H1 (cell line): ENCODE data around the gene OSBPL9. TPM values are rescaled to one million over a fixed set of nuclear protein-coding genes. Genes with fewer than 3 reads are reported as not detected.
A peak's percentile ranks its signal among the peaks of the same experiment; 100 is the strongest.

Experiments used
- CTCF ChIA-PET: fragments of 300-600 bp; sonication (Branson Sonifier 250); formaldehyde crosslinking; loops from one replicate; lab custom pipeline; 2021; ENCODE audit not compliant: partially characterized antibody; lab: Charles Lee
- POLR2A ChIA-PET: fragments of 300-600 bp; sonication (Branson Sonifier 250); formaldehyde crosslinking; loops from one replicate; lab custom pipeline; 2021; ENCODE audit warnings: inconsistent platforms; ENCODE audit not compliant: partially characterized antibody; lab: Charles Lee
- DNase-seq, 2 experiments: peaks; one replicate each; pipeline versions ENCODE4 v3.0.0 to v3.0.0-alpha.2; 2010 to 2022; ENCODE audit warnings: low spot score in 2 of 2, low read depth in 1 of 2, mixed read lengths in 1 of 2
- FAIRE-seq: peaks from 2 replicates; lab custom pipeline; 2011; peaks lifted over from hg19 to GRCh38; lab: Jason Lieb, UNC
- H2AFZ ChIP-seq: 2 replicates; pipeline ENCODE4 v1.8.1; 2012; ENCODE audit warnings: low read length, inconsistent platforms
- H2AK5ac ChIP-seq: 2 replicates; pipeline ENCODE4 v1.6.1; 2013; ENCODE audit warnings: low read depth, low read length
- H2BK120ac ChIP-seq: replicated peaks from 2 replicates; pipeline ENCODE3; 2013; ENCODE audit warnings: low read depth, low read length, inconsistent platforms
- H2BK12ac ChIP-seq: 2 replicates; pipeline ENCODE4 v1.6.1; 2013; ENCODE audit warnings: low read depth, low read length
- H2BK15ac ChIP-seq: 2 replicates; pipeline ENCODE4 v1.6.1; 2013; ENCODE audit warnings: low read length
- H2BK20ac ChIP-seq: 2 replicates; pipeline ENCODE4 v1.6.1; 2013; ENCODE audit warnings: low read length
- H2BK5ac ChIP-seq: 2 replicates; pipeline ENCODE4 v1.6.1; 2013; ENCODE audit warnings: low read depth, low read length
- H3K14ac ChIP-seq: 2 replicates; pipeline ENCODE4 v1.6.1; 2013; ENCODE audit warnings: inconsistent platforms; ENCODE audit not compliant: insufficient read length
- H3K18ac ChIP-seq: 2 replicates; pipeline ENCODE4 v1.6.1; 2013; ENCODE audit warnings: low read length; ENCODE audit errors: extremely low read depth
- H3K23ac ChIP-seq: 2 replicates; pipeline ENCODE4 v1.6.1; 2013; ENCODE audit warnings: inconsistent platforms; ENCODE audit not compliant: insufficient read length
- H3K23me2 ChIP-seq: 2 replicates; pipeline ENCODE4 v1.6.1; 2013; ENCODE audit warnings: low read depth, low read length
- H3K27ac ChIP-seq: 2 replicates; pipeline ENCODE4 v1.6.1; 2011; ENCODE audit warnings: low read depth, low read length, inconsistent platforms
- H3K27me3 ChIP-seq, 4 experiments: replicated peaks in 1 of 4; 1 replicate in 1 of 4; 2 replicates in 3 of 4; pipeline versions ENCODE4 v1.6.1 to v1.8.1; 2011 to 2013; ENCODE audit warnings: low read length in 3 of 4, mild to moderate bottlenecking in 3 of 4, inconsistent platforms in 2 of 4, mixed read lengths in 2 of 4, moderate library complexity in 1 of 4; ENCODE audit not compliant: control insufficient read depth in 3 of 4, insufficient read depth in 3 of 4; ENCODE audit errors: extremely low read depth in 1 of 4
- H3K36me3 ChIP-seq, 4 experiments: 2 replicates each; pipeline versions ENCODE4 v1.6.1 to v1.8.1; 2011 to 2013; ENCODE audit warnings: mild to moderate bottlenecking in 4 of 4, low read length in 3 of 4, moderate library complexity in 2 of 4, control low read depth in 1 of 4, inconsistent platforms in 1 of 4; ENCODE audit not compliant: insufficient read depth in 4 of 4, control insufficient read depth in 2 of 4
- H3K4ac ChIP-seq: replicated peaks from 2 replicates; pipeline ENCODE3; 2013; ENCODE audit warnings: low read length, low read depth, mixed read lengths, inconsistent platforms; ENCODE audit not compliant: insufficient read length
- H3K4me1 ChIP-seq, 4 experiments: replicated peaks in 1 of 4; 1 replicate in 1 of 4; 2 replicates in 3 of 4; pipeline versions ENCODE4 v1.6.1 to v1.8.1; 2011 to 2013; ENCODE audit warnings: low read length in 3 of 4, inconsistent platforms in 2 of 4, mixed read lengths in 1 of 4; ENCODE audit not compliant: insufficient read depth in 4 of 4, control insufficient read depth in 3 of 4
- H3K4me2 ChIP-seq, 2 experiments: 2 replicates each; pipeline versions ENCODE4 v1.6.1 to v1.8.1; 2011 to 2013; ENCODE audit warnings: low read depth in 2 of 2, low read length in 2 of 2, control low read depth in 1 of 2, inconsistent platforms in 1 of 2, mild to moderate bottlenecking in 1 of 2; ENCODE audit not compliant: insufficient read depth in 1 of 2
- H3K4me3 ChIP-seq, 4 experiments: fragments of 200-600, 300-600 bp in 1 of 4; sonication (generic), shearing (Covaris generic), sonication (Bioruptor Twin) in 1 of 4; 2 replicates each; pipeline versions ENCODE4 v1.5.1 to v1.8.1; 2011 to 2016; ENCODE audit warnings: low read length in 4 of 4, low read depth in 3 of 4, control low read depth in 2 of 4, inconsistent platforms in 2 of 4, mild to moderate bottlenecking in 2 of 4, mixed read lengths in 1 of 4, moderate library complexity in 1 of 4; ENCODE audit not compliant: insufficient read depth in 2 of 4; ENCODE audit errors: extremely low read depth in 1 of 4
- H3K56ac ChIP-seq: replicated peaks from 2 replicates; pipeline ENCODE3; 2013; ENCODE audit warnings: low read depth, mild to moderate bottlenecking, mixed read lengths, low read length, inconsistent platforms; ENCODE audit not compliant: insufficient read length
- H3K79me1 ChIP-seq: 2 replicates; pipeline ENCODE4 v1.6.1; 2013; ENCODE audit warnings: low read depth, low read length, control low read depth
- H3K79me2 ChIP-seq, 2 experiments: 2 replicates each; pipeline versions ENCODE4 v1.6.1 to v1.8.1; 2012 to 2013; ENCODE audit warnings: low read length in 2 of 2, mild to moderate bottlenecking in 2 of 2, inconsistent platforms in 1 of 2; ENCODE audit not compliant: insufficient read depth in 2 of 2, control insufficient read depth in 1 of 2
- H3K9ac ChIP-seq, 4 experiments: replicated peaks in 1 of 4; 1 replicate in 1 of 4; 2 replicates in 3 of 4; pipeline versions ENCODE4 v1.6.1 to v1.8.1; 2011 to 2013; ENCODE audit warnings: low read depth in 3 of 4, low read length in 3 of 4, control low read depth in 2 of 4, mild to moderate bottlenecking in 2 of 4, moderate library complexity in 2 of 4, inconsistent platforms in 1 of 4; ENCODE audit errors: extremely low read depth in 1 of 4
- H3K9me3 ChIP-seq, 2 experiments: 2 replicates each; pipeline versions ENCODE4 v1.6.1 to v1.8.1; 2012 to 2013; ENCODE audit warnings: mild to moderate bottlenecking in 2 of 2, moderate library complexity in 2 of 2, control low read depth in 1 of 2, inconsistent platforms in 1 of 2, low read depth in 1 of 2, low read length in 1 of 2, mixed read lengths in 1 of 2; ENCODE audit not compliant: insufficient read depth in 2 of 2
- H4K20me1 ChIP-seq, 2 experiments: replicated peaks in 1 of 2; 2 replicates each; pipeline versions ENCODE3 to v1.8.1; 2011 to 2013; ENCODE audit warnings: inconsistent platforms in 2 of 2, low read length in 2 of 2, mild to moderate bottlenecking in 1 of 2; ENCODE audit not compliant: insufficient read depth in 2 of 2, control insufficient read depth in 1 of 2
- H4K5ac ChIP-seq: 2 replicates; pipeline ENCODE4 v1.6.1; 2013; ENCODE audit warnings: low read length, low read depth, mixed read lengths, inconsistent platforms; ENCODE audit not compliant: insufficient read length
- H4K8ac ChIP-seq: 2 replicates; pipeline ENCODE4 v1.8.0; 2013; ENCODE audit warnings: mild to moderate bottlenecking, moderate library complexity, low read length, inconsistent platforms; ENCODE audit not compliant: insufficient read depth; ENCODE audit errors: extremely low read depth
- H4K91ac ChIP-seq: replicated peaks from 2 replicates; pipeline ENCODE3; 2013; ENCODE audit warnings: low read length, mixed read lengths, inconsistent platforms; ENCODE audit not compliant: insufficient read length
- SP1 ChIP-seq: IDR thresholded peaks from 2 replicates; pipeline ENCODE4 v1.6.1; 2011; ENCODE audit warnings: low read depth, low read length
- polyA plus RNA-seq, 7 experiments: library from polyadenylated mRNA; depleted of rRNA in 3 of 7; stranded (reverse) in 5 of 7; unstranded in 2 of 7; fragments of >200 nt in 5 of 7; fragments of 200-250 nt in 2 of 7; gene quantifications; 1 replicate in 5 of 7; 2 replicates in 1 of 7; 4 replicates in 1 of 7; pipeline versions ENCODE4 v1.2.1 to v1.2.3, GENCODE V29; 2011 to 2013; ENCODE audit warnings: missing spikeins in 2 of 7, mixed read lengths in 2 of 7
- total RNA-seq: library from RNA; stranded (reverse); fragmentation: NEBNext Ultra II Directional; extraction: Animal tissue kit (Norgen Biotek cat#: 25700); gene quantifications from 2 replicates; pipeline ENCODE4 v1.2.1, GENCODE V29; 2021
- TF ChIP-seq, protein P1 (sequence below), 3 experiments: IDR thresholded peaks; 1 replicate in 2 of 3; 2 replicates in 1 of 3; pipeline versions ENCODE4 v1.5.1 to v1.6.1; 2011; ENCODE audit warnings: low read length in 3 of 3, mild to moderate bottlenecking in 3 of 3, inconsistent platforms in 2 of 3, low read depth in 1 of 3, moderate library complexity in 1 of 3; ENCODE audit not compliant: insufficient read depth in 1 of 3; ENCODE audit errors: control extremely low read depth in 1 of 3

The OSBPL9 gene
- total and polyA plus RNA-seq, 2 of the 8 experiments (the other 6 are each of a cell fraction or from before 2014, with no cell fraction given): 58.2 to 71.6 TPM

- Histone ChIP-seq H3K4me2 (no peak overlapping the region), H3K9me3 (no peaks in the 10 kb centered on the region), H2BK5ac (no peak overlapping the region), H2BK120ac (no peak overlapping the region), H3K4ac (no peak overlapping the region), H2BK12ac (no peak overlapping the region), H3K4me3 (no peak overlapping the region), H3K36me3 (peaks cover 0 to 8% (median 3%) of the 10 kb centered on the region in 4 experiments; a peak in 3 of 8 replicates), H3K23ac (no peak overlapping the region), H2BK20ac (no peak overlapping the region), H2AK5ac (no peak overlapping the region), H3K18ac (no peak overlapping the region), H2BK15ac (no peak overlapping the region), H3K27me3 (no peaks in the 10 kb centered on the region), H2AFZ (no peak overlapping the region), H3K4me1 (no peaks in the 10 kb centered on the region), H4K5ac (no peak overlapping the region), H3K27ac (no peak overlapping the region), H4K20me1 (no peaks in the 10 kb centered on the region), H4K91ac (no peak overlapping the region), H3K56ac (no peak overlapping the region), H4K8ac (no peak overlapping the region), H3K23me2 (no peaks in the 10 kb centered on the region), H3K79me1 (no peaks in the 10 kb centered on the region), H3K9ac (no peak overlapping the region), H3K14ac (no peak overlapping the region), H3K79me2 (no peaks in the 10 kb centered on the region)
- DNase-seq (no peak), FAIRE-seq (no peak)
- CTCF ChIA-PET: interaction anchor here (0.9 to 3.6 kb wide), 3 partner anchors 14 to 31 kb away, joined by 3 to 24 read pairs (median 4); no protein-coding TSS in a partner anchor
- POLR2A ChIA-PET: no interaction called here
- TF ChIP-seq SP1: no peak
- TF ChIP-seq, protein P1, sequence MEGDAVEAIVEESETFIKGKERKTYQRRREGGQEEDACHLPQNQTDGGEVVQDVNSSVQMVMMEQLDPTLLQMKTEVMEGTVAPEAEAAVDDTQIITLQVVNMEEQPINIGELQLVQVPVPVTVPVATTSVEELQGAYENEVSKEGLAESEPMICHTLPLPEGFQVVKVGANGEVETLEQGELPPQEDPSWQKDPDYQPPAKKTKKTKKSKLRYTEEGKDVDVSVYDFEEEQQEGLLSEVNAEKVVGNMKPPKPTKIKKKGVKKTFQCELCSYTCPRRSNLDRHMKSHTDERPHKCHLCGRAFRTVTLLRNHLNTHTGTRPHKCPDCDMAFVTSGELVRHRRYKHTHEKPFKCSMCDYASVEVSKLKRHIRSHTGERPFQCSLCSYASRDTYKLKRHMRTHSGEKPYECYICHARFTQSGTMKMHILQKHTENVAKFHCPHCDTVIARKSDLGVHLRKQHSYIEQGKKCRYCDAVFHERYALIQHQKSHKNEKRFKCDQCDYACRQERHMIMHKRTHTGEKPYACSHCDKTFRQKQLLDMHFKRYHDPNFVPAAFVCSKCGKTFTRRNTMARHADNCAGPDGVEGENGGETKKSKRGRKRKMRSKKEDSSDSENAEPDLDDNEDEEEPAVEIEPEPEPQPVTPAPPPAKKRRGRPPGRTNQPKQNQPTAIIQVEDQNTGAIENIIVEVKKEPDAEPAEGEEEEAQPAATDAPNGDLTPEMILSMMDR (IDR thresholded peaks at IDR 0.05; ENCODE audit: control extremely low read depth in 1 of 3, insufficient read depth in 1 of 3, low read depth in 1 of 3, low read length in 3 of 3): peak in 1 of 3 experiments; percentile 1; a peak in 1 of 4 replicates
These were observed 137.1 kb downstream of the OSBPL9 start for GRCh38 chr1:51753969-51754368.
